Stimulated activated naive B cell treated with anti-CD40 and anti-IgM and Interleukin-4, amounts not matched to agents 10 μg/mL and 1 μg/mL and 100 μg/mL, for 72 hours (primary cell): Measurements from ENCODE around the gene FYN.

Experiments used
- ATAC-seq, 2 donors: fragments of 150-1000 bp; cut with Tn5 transposase; replicated peaks; 2 replicates each; pipeline ENCODE4 v1.10.0; 2021; ENCODE audit warnings: moderate library complexity in 1 of 2
- DNase-seq: peaks from one replicate; pipeline ENCODE4 v3.0.0; 2021
- H3K27ac Mint-ChIP-seq: one replicate; pipeline ENCODE4 v1.8.0; 2022; ENCODE audit warnings: mild to moderate bottlenecking, mixed read lengths
- H3K27me3 Mint-ChIP-seq, 2 donors: one replicate each; pipeline ENCODE4 v1.8.0; 2022; ENCODE audit warnings: mixed read lengths in 2 of 2
- H3K36me3 Mint-ChIP-seq, 2 donors: one replicate each; pipeline ENCODE4 v1.8.0; 2022; ENCODE audit warnings: mixed read lengths in 2 of 2, mild to moderate bottlenecking in 1 of 2
- H3K4me1 Mint-ChIP-seq, 2 donors: one replicate each; pipeline ENCODE4 v1.8.0; 2022; ENCODE audit warnings: mixed read lengths in 2 of 2, mild to moderate bottlenecking in 1 of 2
- H3K4me3 Mint-ChIP-seq, 2 donors: one replicate each; pipeline ENCODE4 v1.8.0; 2022; ENCODE audit warnings: mild to moderate bottlenecking in 2 of 2, mixed read lengths in 2 of 2, moderate library complexity in 1 of 2
- H3K9me3 Mint-ChIP-seq, 2 donors: one replicate each; pipeline ENCODE4 v1.8.0; 2022; ENCODE audit warnings: mixed read lengths in 2 of 2, mild to moderate bottlenecking in 1 of 2

Gene FYN

GRCh38 chr6:111700135-111700690, 173.0 kb downstream of the FYN start:
- DNase-seq (no peak), ATAC-seq (no peak)
- Mint-ChIP-seq H3K27me3 (no peaks in the 10 kb centered on the region), H3K4me3 (no peak overlapping the region), H3K36me3 (peaks cover 29 to 45% of the 10 kb centered on the region in 2 donors), H3K9me3 (no peaks in the 10 kb centered on the region), H3K27ac (no peak overlapping the region), H3K4me1 (peaks cover 0 to 6% of the 10 kb centered on the region in 2 donors)

DNA sequence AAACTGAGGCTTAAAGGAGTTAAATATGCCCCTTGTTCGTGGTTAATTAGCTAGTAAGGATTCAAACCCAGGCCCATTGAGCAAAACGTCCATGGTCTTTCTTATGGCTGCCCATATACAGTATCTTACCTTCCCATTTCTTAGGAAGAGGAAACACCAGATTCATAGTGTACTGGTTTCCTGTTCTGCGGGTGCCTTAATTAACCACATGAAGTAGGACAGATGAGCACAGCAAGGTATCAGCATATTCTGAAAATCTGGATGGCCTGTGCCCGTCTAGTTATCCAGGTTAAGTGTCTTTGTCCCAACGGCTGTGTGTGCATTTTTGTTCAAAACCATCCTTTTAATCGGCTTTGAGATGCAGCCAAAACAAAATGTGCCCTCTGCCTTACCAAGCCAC, 174.1 kb downstream of the FYN start:
- no peak for ATAC-seq
- Mint-ChIP-seq H3K9me3 (no peaks in the 10 kb centered on the region), H3K4me1 (peaks cover 0 to 6% of the 10 kb centered on the region in 2 donors), H3K27ac (no peak overlapping the region), H3K27me3 (no peaks in the 10 kb centered on the region), H3K4me3 (no peak overlapping the region), H3K36me3 (peaks cover 32 to 51% of the 10 kb centered on the region in 2 donors)
- no peak for DNase-seq

GRCh38 chr6:111696814-111697213, 176.4 kb downstream of the FYN start:
- Mint-ChIP-seq H3K4me3 (no peak overlapping the region), H3K27ac (no peak overlapping the region), H3K36me3 (peaks cover 48 to 56% of the 10 kb centered on the region in 2 donors), H3K9me3 (no peaks in the 10 kb centered on the region), H3K27me3 (no peaks in the 10 kb centered on the region), H3K4me1 (peaks cover 2 to 6% of the 10 kb centered on the region in 2 donors)
- ATAC-seq: no peak
- DNase-seq: no peak

GRCh38 chr6:111692327-111693164, 180.7 kb downstream of the FYN start:
- Mint-ChIP-seq H3K27ac (no peak overlapping the region), H3K4me3 (no peak overlapping the region), H3K27me3 (no peaks in the 10 kb centered on the region), H3K9me3 (no peaks in the 10 kb centered on the region), H3K36me3 (peaks cover 57 to 63% of the 10 kb centered on the region in 2 donors), H3K4me1 (peaks cover 0 to 3% of the 10 kb centered on the region in 2 donors)
- DNase-seq (no peak), ATAC-seq (no peak)

GRCh38 chr6:111691345-111692225, 181.7 kb downstream of the FYN start:
- H3K27ac Mint-ChIP-seq: no peak overlapping the region
- peaks cover 60 to 68% of the 10 kb centered on the region in 2 donors for H3K36me3 Mint-ChIP-seq
- peaks cover 0 to 3% of the 10 kb centered on the region in 2 donors for H3K4me1 Mint-ChIP-seq
- H3K9me3 Mint-ChIP-seq: no peaks in the 10 kb centered on the region
- ATAC-seq: no peak
- H3K4me3 Mint-ChIP-seq: no peak overlapping the region
- DNase-seq: no peak
- no peaks in the 10 kb centered on the region for H3K27me3 Mint-ChIP-seq

- H3K36me3 Mint-ChIP-seq: peaks cover 60 to 72% of the 10 kb centered on the region in 2 donors
- peaks cover 0 to 5% of the 10 kb centered on the region in 2 donors for H3K4me1 Mint-ChIP-seq
- no peak for ATAC-seq
- no peak overlapping the region for H3K27ac Mint-ChIP-seq
- H3K9me3 Mint-ChIP-seq: no peaks in the 10 kb centered on the region
- no peak overlapping the region for H3K4me3 Mint-ChIP-seq
- no peaks in the 10 kb centered on the region for H3K27me3 Mint-ChIP-seq
- no peak for DNase-seq
Measured at GRCh38 chr6:111689946-111690345, 183.3 kb downstream of the FYN start.

- peaks cover 59 to 74% of the 10 kb centered on the region in 2 donors for H3K36me3 Mint-ChIP-seq
- ATAC-seq: no peak
Measured at GRCh38 chr6:111689419-111689818, 183.8 kb downstream of the FYN start.

DNA sequence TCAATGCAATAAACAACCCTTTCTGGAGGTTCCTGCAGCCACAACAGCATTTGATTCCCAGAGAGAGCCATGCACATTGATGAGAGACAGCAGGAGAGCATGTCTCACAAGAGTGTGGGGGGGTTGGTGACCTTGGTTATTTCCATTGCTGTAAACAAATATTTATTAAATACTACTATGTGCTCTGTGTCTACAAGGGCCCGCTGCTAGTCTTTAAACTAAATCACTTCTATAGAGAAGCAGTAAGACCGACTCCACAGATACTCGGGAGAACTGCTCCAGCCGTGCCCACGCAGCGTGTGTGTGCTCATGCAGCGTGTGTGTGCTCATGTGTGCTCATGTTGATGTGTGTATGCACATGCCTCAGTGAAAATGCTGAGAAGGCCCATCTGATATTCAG, 184.9 kb downstream of the FYN start:
- no peaks in the 10 kb centered on the region for H3K9me3 Mint-ChIP-seq
- no peak overlapping the region for H3K4me3 Mint-ChIP-seq
- H3K4me1 Mint-ChIP-seq: peaks cover 0 to 11% of the 10 kb centered on the region in 2 donors
- H3K36me3 Mint-ChIP-seq: peaks cover 55 to 76% of the 10 kb centered on the region in 2 donors
- no peak overlapping the region for H3K27ac Mint-ChIP-seq
- no peaks in the 10 kb centered on the region for H3K27me3 Mint-ChIP-seq
- ATAC-seq (no peak), DNase-seq (no peak)

More at GRCh38 chr6:111689419-111689818, 183.8 kb downstream of the FYN start:
- no peak overlapping the region for H3K4me3 Mint-ChIP-seq
- H3K4me1 Mint-ChIP-seq: peaks cover 0 to 6% of the 10 kb centered on the region in 2 donors
- no peaks in the 10 kb centered on the region for H3K9me3 Mint-ChIP-seq
- DNase-seq: no peak
- no peak overlapping the region for H3K27ac Mint-ChIP-seq
- no peaks in the 10 kb centered on the region for H3K27me3 Mint-ChIP-seq

DNA sequence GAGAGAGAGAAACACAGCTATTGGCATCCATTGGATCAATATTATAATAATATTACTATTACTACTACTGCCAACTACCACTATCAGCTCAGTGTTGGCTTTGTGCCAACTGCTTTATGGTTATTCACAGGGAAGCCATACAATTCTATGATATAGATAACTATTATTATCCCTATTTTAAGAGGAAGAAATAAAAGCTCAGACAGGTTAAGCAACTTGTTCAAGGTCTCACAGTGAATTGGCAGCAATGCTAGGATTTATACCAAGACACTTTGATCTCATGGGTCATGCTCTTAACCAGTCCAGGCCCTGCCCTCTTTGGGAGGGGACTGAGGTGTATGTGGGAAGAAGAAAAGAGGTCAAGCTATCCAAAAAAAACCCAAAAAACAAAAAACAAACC, 185.6 kb downstream of the FYN start:
- peaks cover 0 to 11% of the 10 kb centered on the region in 2 donors for H3K4me1 Mint-ChIP-seq
- H3K4me3 Mint-ChIP-seq: no peak overlapping the region

GRCh38 chr6:111686932-111687266, 186.4 kb downstream of the FYN start:
- H3K4me3 Mint-ChIP-seq: no peak overlapping the region
- no peak for DNase-seq
- H3K27me3 Mint-ChIP-seq: no peaks in the 10 kb centered on the region
- peaks cover 53 to 76% of the 10 kb centered on the region in 2 donors for H3K36me3 Mint-ChIP-seq
- ATAC-seq: no peak
- peaks cover 0 to 12% of the 10 kb centered on the region in 2 donors for H3K4me1 Mint-ChIP-seq
- H3K9me3 Mint-ChIP-seq: no peaks in the 10 kb centered on the region
- no peak overlapping the region for H3K27ac Mint-ChIP-seq

More for the DNA sequence above, 185.6 kb downstream of the FYN start:
- no peak overlapping the region for H3K27ac Mint-ChIP-seq
- DNase-seq (no peak), ATAC-seq (no peak)
- H3K36me3 Mint-ChIP-seq: peaks cover 53 to 75% of the 10 kb centered on the region in 2 donors
- no peaks in the 10 kb centered on the region for H3K9me3 Mint-ChIP-seq
- no peaks in the 10 kb centered on the region for H3K27me3 Mint-ChIP-seq

GRCh38 chr6:111686249-111686931, 186.9 kb downstream of the FYN start:
- Mint-ChIP-seq H3K9me3 (no peaks in the 10 kb centered on the region), H3K4me1 (peaks cover 3 to 14% of the 10 kb centered on the region in 2 donors), H3K27ac (no peak overlapping the region), H3K27me3 (no peaks in the 10 kb centered on the region), H3K36me3 (peaks cover 54 to 76% of the 10 kb centered on the region in 2 donors), H3K4me3 (no peak overlapping the region)
- no peak for DNase-seq
- ATAC-seq: no peak

GRCh38 chr6:111685526-111685925, 187.7 kb downstream of the FYN start:
- no peak for ATAC-seq
- peaks cover 49 to 71% of the 10 kb centered on the region in 2 donors for H3K36me3 Mint-ChIP-seq

GRCh38 chr6:111685058-111685457, 188.2 kb downstream of the FYN start:
- ATAC-seq: no peak
- Mint-ChIP-seq H3K36me3 (peaks cover 50 to 70% of the 10 kb centered on the region in 2 donors), H3K27me3 (no peaks in the 10 kb centered on the region), H3K27ac (no peak overlapping the region), H3K4me3 (no peak overlapping the region), H3K9me3 (no peaks in the 10 kb centered on the region), H3K4me1 (peaks cover 8 to 15% of the 10 kb centered on the region in 2 donors)
- DNase-seq: no peak

More at GRCh38 chr6:111685526-111685925, 187.7 kb downstream of the FYN start:
- Mint-ChIP-seq H3K9me3 (no peaks in the 10 kb centered on the region), H3K27me3 (no peaks in the 10 kb centered on the region), H3K4me1 (peaks cover 6 to 15% of the 10 kb centered on the region in 2 donors), H3K4me3 (no peak overlapping the region), H3K27ac (no peak overlapping the region)
- no peak for DNase-seq
